PFSK-1 (cell line): ENCODE measurements around the gene F2RL3.

Source experiments
- FOXP2 ChIP-seq: optimal IDR thresholded peaks from 2 replicates; pipeline ENCODE3; 2011; ENCODE audit warnings: borderline replicate concordance, control low read depth, inconsistent platforms; ENCODE audit not compliant: insufficient read depth; ENCODE audit errors: extremely low read length, extremely low read depth
- POLR2AphosphoS5 ChIP-seq: IDR thresholded peaks from 2 replicates; pipeline ENCODE4 v1.6.1; 2012; ENCODE audit warnings: low read depth, mild to moderate bottlenecking, control low read depth, low read length, moderate library complexity
- SIN3A ChIP-seq: IDR thresholded peaks from 2 replicates; pipeline ENCODE4 v1.6.1; 2012; ENCODE audit warnings: mild to moderate bottlenecking, low read length, moderate library complexity, borderline replicate concordance; ENCODE audit not compliant: insufficient read depth
- TAF1 ChIP-seq: IDR thresholded peaks from 2 replicates; pipeline ENCODE4 v1.6.1; 2012; ENCODE audit warnings: low read length, control low read depth, borderline replicate concordance; ENCODE audit not compliant: insufficient read depth
- TF ChIP-seq, protein P1 (sequence below), 2 experiments: IDR thresholded peaks; 2 replicates each; pipeline versions ENCODE4 v1.6.1 to v1.8.0; 2011 to 2012; ENCODE audit warnings: low read depth in 2 of 2, low read length in 2 of 2, control low read depth in 1 of 2, inconsistent platforms in 1 of 2, mild to moderate bottlenecking in 1 of 2, moderate library complexity in 1 of 2; ENCODE audit not compliant: insufficient read depth in 1 of 2

Gene F2RL3

DNA sequence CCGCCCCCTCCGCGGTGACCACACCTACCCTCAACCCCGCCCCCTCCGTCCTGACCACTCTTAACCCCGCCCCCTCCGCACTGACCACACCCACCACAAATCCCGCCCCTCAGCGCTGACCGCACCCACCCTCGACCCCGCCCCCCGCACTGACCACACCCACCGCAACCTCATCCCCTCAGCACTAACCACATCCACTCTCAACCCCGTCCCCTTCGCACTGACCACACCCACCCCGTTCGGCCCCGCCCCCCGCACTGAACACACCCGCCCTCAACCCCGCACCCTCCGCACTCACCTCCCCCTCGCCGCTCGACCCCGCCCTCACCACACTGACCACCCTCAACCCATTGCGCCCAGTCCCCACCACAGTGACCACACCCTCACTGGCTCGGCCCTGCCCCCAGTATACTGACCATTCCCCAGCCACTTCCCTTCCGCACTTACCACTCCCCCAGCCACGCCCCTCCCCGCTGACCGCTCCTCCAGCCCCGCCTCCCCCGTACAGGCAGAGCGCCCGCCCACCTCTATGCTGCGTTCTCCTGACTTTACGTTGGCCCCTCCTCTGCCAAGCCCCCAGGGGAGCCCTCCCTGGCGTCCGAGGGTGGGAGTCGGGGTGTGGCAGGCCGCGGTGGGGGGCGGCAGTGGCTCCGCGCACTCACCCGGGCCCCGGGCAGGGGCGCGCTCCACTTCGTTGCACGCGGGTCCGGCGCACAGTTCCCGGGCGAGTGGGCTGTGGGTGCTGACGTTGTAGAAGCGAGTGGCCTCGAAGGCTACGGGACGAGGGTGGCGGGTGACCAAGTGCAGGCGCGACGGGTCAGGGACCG, 8.4 kb downstream of the F2RL3 start:
- TF ChIP-seq, protein P1, sequence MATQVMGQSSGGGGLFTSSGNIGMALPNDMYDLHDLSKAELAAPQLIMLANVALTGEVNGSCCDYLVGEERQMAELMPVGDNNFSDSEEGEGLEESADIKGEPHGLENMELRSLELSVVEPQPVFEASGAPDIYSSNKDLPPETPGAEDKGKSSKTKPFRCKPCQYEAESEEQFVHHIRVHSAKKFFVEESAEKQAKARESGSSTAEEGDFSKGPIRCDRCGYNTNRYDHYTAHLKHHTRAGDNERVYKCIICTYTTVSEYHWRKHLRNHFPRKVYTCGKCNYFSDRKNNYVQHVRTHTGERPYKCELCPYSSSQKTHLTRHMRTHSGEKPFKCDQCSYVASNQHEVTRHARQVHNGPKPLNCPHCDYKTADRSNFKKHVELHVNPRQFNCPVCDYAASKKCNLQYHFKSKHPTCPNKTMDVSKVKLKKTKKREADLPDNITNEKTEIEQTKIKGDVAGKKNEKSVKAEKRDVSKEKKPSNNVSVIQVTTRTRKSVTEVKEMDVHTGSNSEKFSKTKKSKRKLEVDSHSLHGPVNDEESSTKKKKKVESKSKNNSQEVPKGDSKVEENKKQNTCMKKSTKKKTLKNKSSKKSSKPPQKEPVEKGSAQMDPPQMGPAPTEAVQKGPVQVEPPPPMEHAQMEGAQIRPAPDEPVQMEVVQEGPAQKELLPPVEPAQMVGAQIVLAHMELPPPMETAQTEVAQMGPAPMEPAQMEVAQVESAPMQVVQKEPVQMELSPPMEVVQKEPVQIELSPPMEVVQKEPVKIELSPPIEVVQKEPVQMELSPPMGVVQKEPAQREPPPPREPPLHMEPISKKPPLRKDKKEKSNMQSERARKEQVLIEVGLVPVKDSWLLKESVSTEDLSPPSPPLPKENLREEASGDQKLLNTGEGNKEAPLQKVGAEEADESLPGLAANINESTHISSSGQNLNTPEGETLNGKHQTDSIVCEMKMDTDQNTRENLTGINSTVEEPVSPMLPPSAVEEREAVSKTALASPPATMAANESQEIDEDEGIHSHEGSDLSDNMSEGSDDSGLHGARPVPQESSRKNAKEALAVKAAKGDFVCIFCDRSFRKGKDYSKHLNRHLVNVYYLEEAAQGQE (IDR thresholded peaks at IDR 0.05; ENCODE audit: insufficient read depth in 1 of 2, low read depth in 2 of 2, low read length in 2 of 2), result no peak
- TF ChIP-seq FOXP2 (no peak), POLR2AphosphoS5 (no peak), SIN3A (no peak), TAF1 (no peak)

- TF ChIP-seq, protein P1 (IDR thresholded peaks at IDR 0.05; ENCODE audit: insufficient read depth in 1 of 2, low read depth in 2 of 2, low read length in 2 of 2), result no peak
- TF ChIP-seq FOXP2 (no peak), POLR2AphosphoS5 (no peak)
Observed at GRCh38 chr19:16897856-16898161, 9.0 kb downstream of the F2RL3 start.

DNA sequence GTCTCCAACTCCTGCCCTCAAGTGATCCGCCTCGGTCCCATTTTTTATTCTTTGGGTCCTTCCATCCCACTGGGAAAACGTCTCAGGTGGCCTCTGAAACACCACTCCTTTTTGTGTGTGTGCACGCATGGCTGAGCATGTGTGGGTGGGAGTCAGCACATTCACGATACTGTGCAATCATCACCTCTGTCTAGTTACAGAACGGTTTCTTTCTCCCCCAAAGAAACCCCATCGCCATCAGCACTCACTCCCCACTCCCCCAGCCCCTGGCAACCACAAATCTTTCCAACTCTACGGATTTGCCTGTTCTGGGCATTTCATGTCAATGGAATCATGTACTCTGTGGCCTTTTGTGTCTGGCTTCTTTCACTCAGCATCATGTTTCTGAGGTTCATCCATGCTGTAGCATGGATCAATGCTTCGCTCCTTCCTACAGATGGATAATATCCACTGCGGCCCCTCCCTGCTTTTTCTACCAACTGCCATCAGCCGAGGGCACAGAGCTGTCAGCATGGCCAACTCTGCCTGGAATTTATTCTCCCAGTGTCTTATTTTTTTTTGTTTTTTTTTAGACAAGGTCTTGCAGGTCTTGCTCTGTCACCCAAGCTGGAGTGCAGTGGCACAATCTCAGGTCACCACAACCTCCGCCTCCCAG, 9.7 kb downstream of the F2RL3 start:
- TF ChIP-seq POLR2AphosphoS5 (no peak), SIN3A (no peak)
- TF ChIP-seq, protein P1 (IDR thresholded peaks at IDR 0.05; ENCODE audit: insufficient read depth in 1 of 2, low read depth in 2 of 2, low read length in 2 of 2), result no peak

GRCh38 chr19:16899566-16900075, 10.8 kb downstream of the F2RL3 start:
- TF ChIP-seq POLR2AphosphoS5 (no peak), FOXP2 (no peak), TAF1 (no peak), SIN3A (no peak)
- TF ChIP-seq, protein P1 (IDR thresholded peaks at IDR 0.05; ENCODE audit: insufficient read depth in 1 of 2, low read depth in 2 of 2, low read length in 2 of 2), result no peak
